GM12878 (cell line): ENCODE data around the gene CAPN9.

ENCODE experiments used
- JUNB ChIP-seq: IDR thresholded peaks from 2 replicates; pipeline ENCODE4 v1.6.1; 2016; ENCODE audit warnings: antibody characterized with exemption, mild to moderate bottlenecking
- POLR2AphosphoS5 ChIP-seq: IDR thresholded peaks from 2 replicates; pipeline ENCODE4 v1.6.1; 2011; ENCODE audit warnings: mild to moderate bottlenecking, low read length, inconsistent platforms
- POU2F2 ChIP-seq: IDR thresholded peaks from 3 replicates; pipeline ENCODE4 v1.6.1; 2011; ENCODE audit warnings: low read depth, mild to moderate bottlenecking, low read length, borderline replicate concordance
- SREBF2 ChIP-seq: IDR thresholded peaks from 2 replicates; pipeline ENCODE4 v1.6.1; 2012; ENCODE audit warnings: mild to moderate bottlenecking, low read length

DNA sequence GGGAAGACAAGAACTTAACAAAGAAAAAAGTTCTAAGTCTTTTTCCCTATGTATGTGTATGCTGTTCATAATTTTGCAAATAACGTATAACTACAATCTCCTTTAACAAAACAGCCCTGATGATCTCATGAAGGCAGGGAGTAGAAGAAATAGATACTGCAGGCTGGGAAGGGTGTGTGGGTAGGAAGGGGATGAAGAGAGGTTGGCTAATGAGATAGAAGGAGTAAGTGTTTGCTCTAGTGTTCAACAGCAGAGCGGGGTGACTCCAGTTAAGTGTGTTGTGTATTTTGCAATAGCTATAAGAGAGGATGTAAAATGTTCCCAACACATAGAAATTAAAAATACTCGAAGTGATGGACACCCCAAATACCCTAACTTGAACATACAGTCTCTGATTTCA is 101.0 kb downstream of the CAPN9 start:
- TF ChIP-seq POLR2AphosphoS5, result no peak
- no peak for TF ChIP-seq SREBF2
- TF ChIP-seq JUNB, result no peak
- TF ChIP-seq POU2F2, result no peak
